ENCODE data around the gene ZNF664. TPM values are rescaled to one million over a fixed set of nuclear protein-coding genes. Genes with fewer than 3 reads are reported as not detected.

ZNF664 gene
- total and polyA plus RNA-seq, 2 of the 8 experiments (the other 6 are each of a cell fraction or from before 2014, with no cell fraction given): 22.8 to 51.4 TPM

DNA sequence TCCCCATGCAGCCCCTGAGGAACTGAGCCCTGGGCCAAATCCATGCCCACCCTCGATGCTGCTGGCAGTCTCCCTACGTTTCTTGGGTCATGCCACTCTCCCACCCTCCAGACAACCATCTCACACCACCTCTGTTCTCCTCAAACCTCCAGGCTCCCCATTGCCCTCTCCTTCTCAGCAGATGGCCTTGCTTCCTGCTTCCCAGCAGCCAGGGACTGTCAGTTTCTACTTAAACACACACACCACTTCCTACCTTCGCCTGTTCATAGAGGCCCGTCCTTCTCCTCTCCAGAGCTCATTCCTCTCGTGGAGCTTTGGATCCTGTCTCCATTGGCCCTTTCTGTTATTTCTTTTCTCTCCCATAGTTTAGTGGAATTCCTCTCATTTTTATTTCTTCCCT lies 27.1 kb downstream of the ZNF664 start (continued):
- TF ChIP-seq CHD7 (IDR thresholded peaks at IDR 0.05; ENCODE audit: insufficient replicate concordance, low read length) (no peak), SIX5 (IDR thresholded peaks at IDR 0.05; ENCODE audit: low read depth, low read length) (no peak), ASH2L (IDR thresholded peaks at IDR 0.05; ENCODE audit: low read length) (no peak), BCL11A (IDR thresholded peaks at IDR 0.05; ENCODE audit: low read depth in 2 of 2, low read length in 2 of 2) (no peak), TAF1 (IDR thresholded peaks at IDR 0.05; ENCODE audit: low read depth, low read length) (no peak), SP4 (IDR thresholded peaks at IDR 0.05; ENCODE audit: low read length) (no peak), ATF3 (IDR thresholded peaks at IDR 0.05; ENCODE audit: insufficient read depth, low read depth, low read length) (no peak), CBX5 (IDR thresholded peaks at IDR 0.05; ENCODE audit: low read depth, low read length) (no peak), EP300 (IDR thresholded peaks at IDR 0.05; ENCODE audit: borderline replicate concordance in 1 of 2, low read depth in 2 of 2, low read length in 2 of 2) (no peak), RFX5 (IDR thresholded peaks at IDR 0.05; ENCODE audit: borderline replicate concordance, low read depth, low read length) (no peak), EGR1 (IDR thresholded peaks at IDR 0.05; ENCODE audit: borderline replicate concordance, low read depth, low read length) (no peak)
